ENCODE data around the gene ARHGAP27.
"Not testable (repeated sequence)": the region's sequence is repeated elsewhere in the genome, so short reads cannot be mapped to it uniquely, and the experiment has no call there.

ARHGAP27 gene

GRCh38 chr17:45444856-45445820 lies 12.5 kb upstream of the ARHGAP27 start:
- not testable (repeated sequence) for H3K27me3 ChIP-seq (ENCODE audit: control insufficient read depth, insufficient read depth, low read length); H3K9me3 ChIP-seq (ENCODE audit: control insufficient read depth, low read depth, low read length); H3K4me1 ChIP-seq (ENCODE audit: control insufficient read depth, low read depth, low read length); H3K36me3 ChIP-seq (ENCODE audit: control insufficient read depth, low read depth, low read length); H3K4me3 ChIP-seq (ENCODE audit: low read length); H3K9ac ChIP-seq (ENCODE audit: low read length); H3K27ac ChIP-seq (ENCODE audit: low read length)

GRCh38 chr17:45444301-45444700 lies 11.6 kb upstream of the ARHGAP27 start:
- not testable (repeated sequence) for H3K9me3 ChIP-seq (ENCODE audit: control insufficient read depth, low read depth, low read length); H3K27ac ChIP-seq (ENCODE audit: low read length); H3K4me1 ChIP-seq (ENCODE audit: control insufficient read depth, low read depth, low read length); H3K4me3 ChIP-seq (ENCODE audit: low read length); H3K9ac ChIP-seq (ENCODE audit: low read length); H3K27me3 ChIP-seq (ENCODE audit: control insufficient read depth, insufficient read depth, low read length); H3K36me3 ChIP-seq (ENCODE audit: control insufficient read depth, low read depth, low read length)

GRCh38 chr17:45443371-45444260 lies 10.9 kb upstream of the ARHGAP27 start:
- not testable (repeated sequence) for H3K4me3 ChIP-seq (ENCODE audit: low read length); H3K27me3 ChIP-seq (ENCODE audit: control insufficient read depth, insufficient read depth, low read length); H3K4me1 ChIP-seq (ENCODE audit: control insufficient read depth, low read depth, low read length); H3K27ac ChIP-seq (ENCODE audit: low read length); H3K36me3 ChIP-seq (ENCODE audit: control insufficient read depth, low read depth, low read length); H3K9me3 ChIP-seq (ENCODE audit: control insufficient read depth, low read depth, low read length); H3K9ac ChIP-seq (ENCODE audit: low read length)

GRCh38 chr17:45441526-45442310 lies 9.0 kb upstream of the ARHGAP27 start:
- no peak overlapping the region for H3K4me3 ChIP-seq (ENCODE audit: low read length)
- H3K27ac ChIP-seq (ENCODE audit: low read length) = no peak overlapping the region
- no peaks in the 10 kb centered on the region for H3K9me3 ChIP-seq (ENCODE audit: control insufficient read depth, low read depth, low read length)
- no peaks in the 10 kb centered on the region for H3K36me3 ChIP-seq (ENCODE audit: control insufficient read depth, low read depth, low read length)
- no peaks in the 10 kb centered on the region for H3K27me3 ChIP-seq (ENCODE audit: control insufficient read depth, insufficient read depth, low read length)
- peaks cover 7% of the 10 kb centered on the region for H3K4me1 ChIP-seq (ENCODE audit: control insufficient read depth, low read depth, low read length)
- H3K9ac ChIP-seq (ENCODE audit: low read length) = no peak overlapping the region

- not testable (repeated sequence) for H3K4me1 ChIP-seq (ENCODE audit: control insufficient read depth, low read depth, low read length); H3K27me3 ChIP-seq (ENCODE audit: control insufficient read depth, insufficient read depth, low read length); H3K27ac ChIP-seq (ENCODE audit: low read length); H3K9me3 ChIP-seq (ENCODE audit: control insufficient read depth, low read depth, low read length); H3K9ac ChIP-seq (ENCODE audit: low read length); H3K36me3 ChIP-seq (ENCODE audit: control insufficient read depth, low read depth, low read length); H3K4me3 ChIP-seq (ENCODE audit: low read length)
Measured at GRCh38 chr17:45440839-45441515, 8.3 kb upstream of the ARHGAP27 start.

- no peaks in the 10 kb centered on the region for H3K27me3 ChIP-seq (ENCODE audit: control insufficient read depth, insufficient read depth, low read length)
- H3K4me3 ChIP-seq (ENCODE audit: low read length) = no peak overlapping the region
- peaks cover 7% of the 10 kb centered on the region for H3K4me1 ChIP-seq (ENCODE audit: control insufficient read depth, low read depth, low read length)
- no peaks in the 10 kb centered on the region for H3K36me3 ChIP-seq (ENCODE audit: control insufficient read depth, low read depth, low read length)
- no peaks in the 10 kb centered on the region for H3K9me3 ChIP-seq (ENCODE audit: control insufficient read depth, low read depth, low read length)
- no peak overlapping the region for H3K9ac ChIP-seq (ENCODE audit: low read length)
- H3K27ac ChIP-seq (ENCODE audit: low read length) = no peak overlapping the region
Measured at GRCh38 chr17:45440161-45440778, 7.6 kb upstream of the ARHGAP27 start.

GRCh38 chr17:45438931-45439610 lies 6.4 kb upstream of the ARHGAP27 start:
- H3K27ac ChIP-seq (ENCODE audit: low read length) = no peak overlapping the region
- H3K27me3 ChIP-seq (ENCODE audit: control insufficient read depth, insufficient read depth, low read length) = peaks cover 2% of the 10 kb centered on the region
- no peaks in the 10 kb centered on the region for H3K9me3 ChIP-seq (ENCODE audit: control insufficient read depth, low read depth, low read length)
- no peak overlapping the region for H3K4me3 ChIP-seq (ENCODE audit: low read length)
- no peaks in the 10 kb centered on the region for H3K36me3 ChIP-seq (ENCODE audit: control insufficient read depth, low read depth, low read length)
- H3K9ac ChIP-seq (ENCODE audit: low read length) = no peak overlapping the region
- H3K4me1 ChIP-seq (ENCODE audit: control insufficient read depth, low read depth, low read length) = peaks cover 7% of the 10 kb centered on the region

- no peaks in the 10 kb centered on the region for H3K36me3 ChIP-seq (ENCODE audit: control insufficient read depth, low read depth, low read length)
- H3K4me1 ChIP-seq (ENCODE audit: control insufficient read depth, low read depth, low read length) = peaks cover 7% of the 10 kb centered on the region
- no peak overlapping the region for H3K27ac ChIP-seq (ENCODE audit: low read length)
- no peaks in the 10 kb centered on the region for H3K9me3 ChIP-seq (ENCODE audit: control insufficient read depth, low read depth, low read length)
- H3K27me3 ChIP-seq (ENCODE audit: control insufficient read depth, insufficient read depth, low read length) = peaks cover 16% of the 10 kb centered on the region
- no peak overlapping the region for H3K9ac ChIP-seq (ENCODE audit: low read length)
- H3K4me3 ChIP-seq (ENCODE audit: low read length) = no peak overlapping the region
Measured at GRCh38 chr17:45437465-45438283, 5.0 kb upstream of the ARHGAP27 start.

GRCh38 chr17:45436625-45437464 lies 4.2 kb upstream of the ARHGAP27 start:
- no peak overlapping the region for H3K27ac ChIP-seq (ENCODE audit: low read length)
- H3K4me3 ChIP-seq (ENCODE audit: low read length) = no peak overlapping the region
- peaks cover 23% of the 10 kb centered on the region for H3K27me3 ChIP-seq (ENCODE audit: control insufficient read depth, insufficient read depth, low read length)
- H3K9me3 ChIP-seq (ENCODE audit: control insufficient read depth, low read depth, low read length) = no peaks in the 10 kb centered on the region
- no peak overlapping the region for H3K9ac ChIP-seq (ENCODE audit: low read length)
- H3K36me3 ChIP-seq (ENCODE audit: control insufficient read depth, low read depth, low read length) = no peaks in the 10 kb centered on the region
- H3K4me1 ChIP-seq (ENCODE audit: control insufficient read depth, low read depth, low read length) = peaks cover 7% of the 10 kb centered on the region
